Measurements from ENCODE around the gene ZNF263.
A peak's percentile ranks its signal among the peaks of the same experiment; 100 is the strongest.
"Not testable (repeated sequence)": the region's sequence is repeated elsewhere in the genome, so short reads cannot be mapped to it uniquely, and the experiment has no call there.

Gene ZNF263

GRCh38 chr16:3270718-3271117 lies 12.6 kb upstream of the ZNF263 start:
- DNase-seq = not testable (repeated sequence)

DNA sequence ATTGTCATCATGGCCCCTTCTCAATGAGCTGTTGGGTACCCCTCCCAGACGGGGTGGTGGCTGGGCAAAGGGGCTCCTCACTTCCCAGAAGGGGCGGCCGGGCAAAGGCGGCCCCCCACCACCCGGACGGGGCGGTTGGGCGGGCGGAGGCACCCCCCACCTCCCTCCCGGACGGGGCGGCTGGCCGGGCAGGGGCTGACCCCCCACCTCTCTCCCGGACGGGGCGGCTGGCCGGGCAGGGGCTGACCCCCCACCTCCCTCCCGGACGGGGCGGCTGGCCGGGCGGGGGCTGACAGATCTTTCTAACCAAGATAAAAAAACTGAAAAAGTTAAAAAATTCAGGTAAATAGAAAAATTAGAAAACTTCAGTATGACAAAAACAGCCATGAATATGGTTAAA lies 12.0 kb upstream of the ZNF263 start:
- DNase-seq = not testable (repeated sequence)

DNA sequence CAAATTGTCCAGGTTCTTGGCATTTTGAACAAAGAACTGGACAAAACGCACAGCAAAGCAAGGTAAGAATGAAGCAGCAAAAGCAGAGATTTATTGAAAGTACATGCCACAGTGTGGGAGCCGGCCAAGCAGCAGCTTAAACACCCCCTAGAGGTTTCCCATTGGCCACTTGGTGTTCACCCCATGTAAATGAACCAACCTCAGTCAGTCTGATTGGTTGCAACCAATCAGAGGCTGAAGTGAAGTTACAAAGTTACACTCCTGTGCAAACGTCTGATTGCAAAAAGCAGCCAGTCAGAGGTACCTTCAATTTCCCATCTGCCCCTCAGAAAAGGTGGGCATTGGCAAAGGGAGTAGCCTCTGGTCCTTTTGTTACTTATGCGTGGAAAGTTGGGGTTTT lies 8.8 kb upstream of the ZNF263 start:
- peak; percentile 12 for DNase-seq

GRCh38 chr16:3274947-3275346 lies 8.3 kb upstream of the ZNF263 start:
- no peak for DNase-seq

GRCh38 chr16:3276679-3277078 lies 6.6 kb upstream of the ZNF263 start:
- DNase-seq = no peak

- no peak for DNase-seq
Observed at GRCh38 chr16:3281222-3281820, 2.0 kb upstream of the ZNF263 start.

- peak; percentile 66 for DNase-seq
Observed at GRCh38 chr16:3282103-3282729, 1.1 kb upstream of the ZNF263 start.

DNA sequence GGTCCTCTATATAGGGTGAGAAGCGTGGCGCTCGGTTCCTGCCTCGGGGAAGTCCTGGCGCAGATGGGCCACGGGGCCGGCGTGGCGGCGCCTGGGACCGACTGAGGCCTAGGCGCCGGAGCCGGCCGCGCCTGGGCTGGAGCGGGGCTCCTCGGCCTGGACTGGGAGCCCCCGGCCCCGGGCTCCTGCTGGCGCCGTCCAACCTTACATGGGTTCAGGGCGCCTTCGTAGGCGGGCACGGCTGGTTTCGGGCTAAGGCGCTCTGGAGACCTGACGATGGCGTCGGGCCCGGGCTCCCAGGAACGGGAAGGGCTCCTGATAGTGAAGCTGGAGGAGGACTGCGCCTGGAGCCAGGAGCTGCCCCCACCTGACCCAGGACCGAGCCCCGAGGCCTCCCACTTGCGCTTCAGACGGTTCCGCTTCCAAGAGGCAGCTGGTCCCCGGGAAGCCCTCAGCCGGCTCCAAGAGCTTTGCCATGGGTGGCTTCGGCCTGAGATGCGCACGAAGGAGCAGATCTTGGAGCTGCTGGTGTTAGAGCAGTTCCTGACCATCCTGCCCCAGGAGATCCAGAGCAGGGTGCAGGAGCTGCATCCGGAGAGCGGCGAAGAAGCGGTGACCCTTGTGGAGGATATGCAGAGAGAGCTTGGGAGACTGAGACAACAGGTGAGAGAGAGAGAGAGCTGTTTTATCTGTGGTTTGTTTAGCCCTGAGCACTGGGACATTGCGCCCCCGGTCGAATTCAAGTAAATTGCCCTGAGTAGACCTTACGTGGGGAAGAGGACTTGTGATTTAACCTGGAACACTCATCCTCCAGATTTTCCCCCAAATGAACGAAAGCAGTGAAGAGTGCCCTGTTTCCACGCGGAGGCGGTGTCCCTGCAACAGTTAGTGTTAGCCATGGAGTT lies 504 bp downstream of the ZNF263 start:
- DNase-seq = no peak

- DNase-seq = no peak
Observed at GRCh38 chr16:3285131-3285530, 1.8 kb downstream of the ZNF263 start.

GRCh38 chr16:3289998-3290673 lies 6.8 kb downstream of the ZNF263 start:
- no peak for DNase-seq

DNA sequence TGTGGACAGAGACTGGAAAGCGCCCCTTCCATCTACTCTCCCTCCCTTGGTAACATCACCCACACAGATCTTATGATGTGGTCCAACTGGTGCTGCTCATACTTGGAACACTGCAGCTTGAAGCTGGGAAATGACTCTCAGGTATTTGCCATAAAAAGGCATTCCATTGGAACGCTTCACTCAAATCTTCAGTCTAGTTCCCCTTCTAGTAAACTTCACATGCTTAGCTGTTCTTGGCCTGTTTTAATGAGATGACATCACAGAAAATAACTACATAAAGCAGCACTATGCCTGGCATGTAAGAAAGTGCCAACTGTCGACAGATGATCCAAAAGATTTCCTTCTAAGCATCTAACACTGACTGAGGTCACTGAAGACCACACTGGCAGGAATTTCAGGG lies 9.3 kb downstream of the ZNF263 start:
- no peak for DNase-seq

DNA sequence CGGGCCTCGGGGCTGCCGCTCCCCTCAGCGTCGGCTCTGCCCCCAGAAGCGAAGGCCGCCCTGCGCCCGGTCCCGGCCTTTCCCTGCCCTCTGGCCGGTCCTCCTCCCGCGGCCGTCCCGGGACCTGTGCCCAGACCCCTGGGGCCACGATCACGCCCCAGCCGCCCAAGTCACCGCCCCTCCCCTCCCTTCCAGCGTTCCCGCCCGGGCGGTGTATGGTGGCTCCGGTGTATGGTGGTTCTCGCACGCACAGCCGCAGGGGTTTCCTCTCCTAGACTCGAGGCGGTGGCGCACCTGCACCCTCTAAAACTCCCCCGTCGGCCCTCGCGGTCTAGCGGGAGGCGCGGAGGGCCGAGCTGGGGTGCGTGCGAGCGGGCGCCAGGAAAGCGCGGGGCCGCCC lies 11.9 kb downstream of the ZNF263 start:
- DNase-seq = no peak

DNA sequence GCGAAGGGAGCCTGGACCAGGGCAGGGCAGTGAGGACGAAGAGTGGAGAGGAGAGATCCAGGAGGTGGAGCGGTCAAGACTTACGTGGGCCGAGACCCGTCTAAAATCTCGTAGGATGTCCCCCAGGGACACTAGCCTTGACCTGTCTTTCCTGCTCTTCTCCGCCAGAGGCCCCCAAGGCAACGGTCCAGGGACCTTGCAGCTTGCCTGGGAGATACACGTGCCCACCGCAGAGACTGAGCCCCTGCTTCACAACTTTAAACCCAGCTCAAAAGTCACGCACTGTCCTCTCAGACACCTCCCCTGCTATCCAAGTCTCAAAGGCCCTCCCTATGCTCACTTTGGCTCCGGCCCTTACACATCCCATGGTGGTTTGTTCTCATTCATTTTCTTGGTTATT lies 12.5 kb downstream of the ZNF263 start:
- DNase-seq = no peak

GRCh38 chr16:3304370-3304769 lies 21.1 kb downstream of the ZNF263 start:
- DNase-seq = no peak

DNA sequence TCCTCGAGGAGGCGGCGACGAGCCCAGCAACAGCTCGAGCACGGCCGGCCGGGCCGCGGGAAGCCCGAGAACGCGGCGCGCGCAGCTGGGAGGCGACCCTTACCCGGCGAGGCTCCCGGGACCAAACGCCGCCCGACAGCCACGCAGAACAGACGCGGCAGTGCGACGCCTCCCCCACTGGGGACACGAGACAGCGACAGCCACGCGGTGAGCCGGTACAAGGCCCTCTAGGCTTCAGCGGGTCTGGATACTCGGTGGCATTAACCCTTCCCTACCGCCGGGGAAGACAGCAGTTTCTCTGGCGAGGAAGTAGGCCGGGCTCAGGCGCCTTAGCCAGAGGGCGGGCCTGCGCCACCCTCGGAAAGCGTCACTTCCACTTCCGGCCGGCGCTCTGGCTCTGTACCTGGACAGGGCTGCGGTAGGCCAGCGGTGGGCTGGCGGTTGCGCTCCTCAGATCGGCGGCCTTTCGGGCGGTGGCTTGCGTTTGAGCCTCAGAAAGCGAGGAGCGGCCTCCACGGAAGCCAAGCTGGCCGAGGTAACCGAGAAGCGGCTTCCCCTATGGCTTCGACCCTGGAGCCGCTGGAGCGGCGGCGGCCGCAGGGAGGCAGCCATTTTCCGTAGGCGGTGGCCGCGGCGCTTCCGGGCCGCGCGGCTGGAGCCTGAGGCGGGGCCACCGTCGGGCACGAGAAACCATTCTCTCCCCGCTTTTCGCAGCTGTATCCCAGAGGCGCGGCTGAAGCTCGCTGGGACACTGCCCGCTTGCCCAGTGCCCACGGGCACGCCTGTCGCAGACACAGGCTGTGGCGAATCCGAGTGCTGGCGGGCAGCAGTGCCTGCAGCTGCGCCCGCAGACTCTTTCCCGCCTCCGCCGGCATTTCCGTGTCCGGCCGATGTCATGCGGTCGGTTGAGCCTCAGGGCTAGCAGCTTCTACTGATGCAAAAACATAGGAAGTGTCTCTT lies 22.1 kb downstream of the ZNF263 start, which contains the start of the genes TIGD7 and ZNF75A:
TIGD7 (minus strand) TSS at position 322 of the 960 bp plus-strand sequence. CDS start 4,816 bp downstream, outside the sequence.
ZNF75A (plus strand) TSS at position 389 of the 960 bp plus-strand sequence. CDS start 2,932 bp downstream, outside the sequence.
- peak; percentile 84 for DNase-seq

- DNase-seq = no peak
Observed at GRCh38 chr16:3306078-3306477, 22.8 kb downstream of the ZNF263 start.

- DNase-seq = no peak
Observed at GRCh38 chr16:3311496-3311895, 28.2 kb downstream of the ZNF263 start.

DNA sequence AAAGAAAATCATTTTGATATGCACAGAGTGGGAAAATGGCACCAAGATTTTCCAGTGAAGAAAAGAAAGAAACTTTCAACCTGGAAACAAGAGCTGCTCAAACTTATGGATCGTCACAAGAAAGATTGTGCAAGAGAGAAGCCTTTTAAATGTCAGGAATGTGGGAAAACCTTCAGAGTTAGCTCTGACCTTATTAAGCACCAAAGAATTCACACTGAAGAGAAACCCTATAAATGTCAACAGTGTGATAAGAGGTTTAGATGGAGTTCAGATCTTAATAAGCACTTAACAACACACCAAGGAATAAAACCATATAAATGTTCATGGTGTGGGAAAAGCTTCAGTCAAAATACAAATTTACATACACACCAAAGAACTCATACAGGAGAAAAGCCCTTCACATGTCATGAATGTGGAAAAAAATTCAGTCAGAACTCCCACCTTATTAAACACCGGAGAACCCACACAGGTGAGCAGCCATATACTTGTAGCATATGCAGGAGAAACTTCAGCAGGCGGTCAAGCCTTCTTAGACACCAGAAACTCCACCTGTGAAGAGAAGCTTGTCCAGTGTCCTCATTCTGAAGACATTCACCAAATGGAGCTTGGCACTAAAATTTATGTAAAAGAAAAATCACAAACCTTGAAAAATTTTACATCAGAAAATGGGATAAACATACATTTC lies 34.2 kb downstream of the ZNF263 start:
- DNase-seq = no peak

DNA sequence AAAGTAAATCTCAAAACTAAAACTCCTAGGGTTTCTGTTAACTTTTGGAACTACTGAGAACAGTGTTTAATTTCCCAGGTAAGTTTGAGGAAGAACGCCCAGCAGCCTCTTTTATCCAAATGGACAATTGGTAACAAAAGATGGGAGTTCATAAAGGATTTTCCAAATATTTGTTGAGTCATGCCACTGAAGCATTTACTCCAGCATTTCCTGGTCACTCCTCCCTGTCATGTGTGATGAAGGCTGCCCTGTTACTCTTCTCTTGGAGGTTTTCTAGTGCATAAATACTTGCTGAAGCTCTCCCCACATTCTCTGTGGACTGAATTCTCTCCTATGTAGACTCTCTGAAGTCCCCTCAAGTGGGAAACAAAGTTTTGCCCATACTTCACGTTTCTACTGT lies 38.5 kb downstream of the ZNF263 start:
- DNase-seq = no peak

DNA sequence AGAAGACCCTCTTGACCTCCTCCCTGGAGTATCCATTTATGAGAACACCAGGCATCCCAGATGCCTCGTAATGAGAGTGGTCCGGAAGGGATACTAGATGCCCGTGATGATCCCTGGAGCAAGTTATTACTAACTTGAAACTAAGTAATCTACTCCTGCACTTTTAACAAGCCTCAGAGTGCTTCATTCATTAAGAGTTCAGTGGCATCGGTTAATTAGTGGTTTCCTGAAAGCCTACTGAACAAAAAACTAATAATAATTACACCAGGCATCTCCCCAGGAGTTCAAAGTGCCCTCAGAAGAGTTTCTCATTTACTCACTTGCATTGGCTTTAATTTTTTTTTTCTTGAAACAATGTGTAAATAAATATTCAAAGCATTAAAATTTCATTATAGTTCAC lies 44.2 kb downstream of the ZNF263 start:
- DNase-seq = no peak

DNA sequence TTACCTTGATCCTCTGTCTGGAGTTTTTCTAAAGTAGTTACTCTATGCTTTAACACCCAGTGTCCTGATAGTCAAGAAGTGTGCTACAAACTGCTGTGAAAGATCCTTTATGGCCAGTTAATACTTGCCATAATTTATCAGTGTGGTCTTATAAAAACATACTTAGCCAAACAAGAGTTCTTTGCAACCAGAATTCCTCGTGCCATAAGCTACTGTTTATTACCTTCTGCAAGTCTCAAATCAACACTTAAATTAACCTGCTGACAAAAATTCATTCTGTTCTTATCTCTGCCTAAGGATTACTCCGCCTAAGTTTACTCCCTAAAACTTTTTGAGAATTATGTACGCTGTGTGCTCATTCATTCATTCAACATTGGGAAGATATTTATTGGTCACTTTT lies 44.8 kb downstream of the ZNF263 start:
- DNase-seq = no peak
